Inflammatory macrophage treated with lipopolysaccharide for 4 hours (primary cell): ENCODE results near the gene TMOD2.

Experiments used
- DNase-seq: peaks from one replicate; pipeline ENCODE4 v3.0.0-alpha.2; 2020

TMOD2 gene

GRCh38 chr15:51750792-51751696 is at the start of gene TMOD2:
Gene TMOD2, plus strand, starts transcription at chr15:51751597. Its CDS starts 14,845 bp downstream, at chr15:51766442.
- DNase-seq: peak; percentile 28

GRCh38 chr15:51702710-51703109 is 48.7 kb upstream of the TMOD2 start:
- DNase-seq: no peak

GRCh38 chr15:51706291-51706690 is 45.1 kb upstream of the TMOD2 start:
- DNase-seq: no peak

GRCh38 chr15:51706926-51707608 is 44.3 kb upstream of the TMOD2 start:
- no peak for DNase-seq

- no peak for DNase-seq
Observed at GRCh38 chr15:51708013-51708412, 43.4 kb upstream of the TMOD2 start.

GRCh38 chr15:51709031-51709430 is 42.4 kb upstream of the TMOD2 start:
- peak; percentile 77 for DNase-seq

- DNase-seq: no peak
Observed at GRCh38 chr15:51714162-51714561, 37.2 kb upstream of the TMOD2 start.

GRCh38 chr15:51714911-51715310 is 36.5 kb upstream of the TMOD2 start:
- no peak for DNase-seq

GRCh38 chr15:51718219-51718618 is 33.2 kb upstream of the TMOD2 start:
- DNase-seq: no peak

- no peak for DNase-seq
Observed at GRCh38 chr15:51718746-51719145, 32.7 kb upstream of the TMOD2 start.

- DNase-seq: no peak
Observed at GRCh38 chr15:51720201-51720995, 31.0 kb upstream of the TMOD2 start.

- peak; percentile 18 for DNase-seq
Observed at GRCh38 chr15:51721199-51721960, 30.0 kb upstream of the TMOD2 start.

- no peak for DNase-seq
Observed at GRCh38 chr15:51724199-51724598, 27.2 kb upstream of the TMOD2 start.

GRCh38 chr15:51724673-51725072 is 26.7 kb upstream of the TMOD2 start:
- DNase-seq: no peak

GRCh38 chr15:51726302-51727073 is 24.9 kb upstream of the TMOD2 start:
- peak; percentile 39 for DNase-seq

- no peak for DNase-seq
Observed at GRCh38 chr15:51727141-51727897, 24.1 kb upstream of the TMOD2 start.

GRCh38 chr15:51731549-51732267 is 19.7 kb upstream of the TMOD2 start:
- peak; percentile 96 for DNase-seq

GRCh38 chr15:51732646-51733045 is 18.8 kb upstream of the TMOD2 start:
- no peak for DNase-seq

GRCh38 chr15:51735228-51736010 is 16.0 kb upstream of the TMOD2 start:
- DNase-seq: peak; percentile 44
